ENCODE data around the gene CDCA7. TPM values are rescaled to one million over a fixed set of nuclear protein-coding genes. Genes with fewer than 3 reads are reported as not detected.

CDCA7 gene
- total and polyA plus RNA-seq, 2 of the 13 experiments (the other 11 are each of a cell fraction or from before 2014, with no cell fraction given): 46.2 to 57.8 TPM

DNA sequence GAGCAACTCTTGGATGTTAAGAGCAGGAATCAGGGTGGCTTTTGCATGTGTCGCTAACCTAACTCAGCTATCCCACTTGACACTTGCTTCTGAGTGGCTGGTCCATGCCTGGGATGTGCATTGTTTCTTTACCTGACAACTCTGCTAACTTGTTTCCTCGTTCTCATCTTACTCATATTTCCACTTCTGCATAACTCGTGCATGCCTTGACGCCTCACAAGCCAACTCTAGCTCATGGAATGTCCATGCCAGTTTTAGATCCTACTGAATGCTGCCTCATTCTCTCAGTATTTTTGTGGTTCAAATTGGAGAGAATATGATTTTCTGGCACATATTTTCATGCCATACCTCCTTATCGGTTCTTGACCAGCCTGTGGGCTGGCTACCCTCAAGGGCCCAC is 52.5 kb downstream of the CDCA7 start:
- CTCF ChIA-PET (ENCODE audit: low intra/inter-chr PET ratio, low total read pairs): no interaction called here
- BruUV-seq (replicated peaks): no TSS peak

More for the DNA sequence above, 52.5 kb downstream of the CDCA7 start:
- DNase-seq (ENCODE audit: low spot score) (no peak), ATAC-seq (no peak), FAIRE-seq (no peak)
- no peak overlapping the region for H3K4me2 ChIP-seq (ENCODE audit: low read depth, low read length)
- H3K79me2 ChIP-seq (ENCODE audit: insufficient read depth, low read length): no peaks in the 10 kb centered on the region
- no peaks in the 10 kb centered on the region for H3K9me3 ChIP-seq (ENCODE audit: low read length)
- H3K27ac ChIP-seq (ENCODE audit: extremely low read length, insufficient read depth, low read length): no peak overlapping the region
- H3K4me3 ChIP-seq (replicated peaks in 1 of 3; ENCODE audit: insufficient read depth in 1 of 3, low read depth in 2 of 3, low read length in 3 of 3): no peak overlapping the region
- peaks cover 7% of the 10 kb centered on the region for H3K4me1 ChIP-seq (ENCODE audit: insufficient read depth, low read length)
- H3K27me3 ChIP-seq (ENCODE audit: control insufficient read depth in 1 of 2, insufficient read depth in 2 of 2, low read length in 2 of 2): peaks cover 2 to 24% of the 10 kb centered on the region in 2 experiments; a peak in 3 of 5 replicates
- H2AFZ ChIP-seq (ENCODE audit: low read length): no peak overlapping the region
- intact Hi-C loops (cut with micrococcal nuclease; ENCODE audit: unreplicated experiment) (loop anchor here (10.0 kb wide), 1 partner anchor 258 kb away; no protein-coding TSS in a partner anchor), in situ Hi-C loops (cut with HindIII; ENCODE audit: extremely low pct_ligation_motif_present, low pct_unique_long_range_greater_than_20kb) (loop anchor here (10.0 to 25.0 kb wide), 2 partner anchors 338 to 605 kb away; no protein-coding TSS in a partner anchor)
- TF ChIP-seq MTA1 (CRISPR knock-in tag; IDR thresholded peaks at IDR 0.05; ENCODE audit: borderline replicate concordance) (no peak), MBD4 (IDR thresholded peaks at IDR 0.05; ENCODE audit: borderline replicate concordance, low read length) (no peak), PRMT3 (CRISPR knock-in tag; IDR thresholded peaks at IDR 0.05; ENCODE audit: borderline replicate concordance, low read depth) (no peak), BRCA1 (CRISPR knock-in tag; IDR thresholded peaks at IDR 0.05) (no peak)
- TF ChIP-seq, protein P1, sequence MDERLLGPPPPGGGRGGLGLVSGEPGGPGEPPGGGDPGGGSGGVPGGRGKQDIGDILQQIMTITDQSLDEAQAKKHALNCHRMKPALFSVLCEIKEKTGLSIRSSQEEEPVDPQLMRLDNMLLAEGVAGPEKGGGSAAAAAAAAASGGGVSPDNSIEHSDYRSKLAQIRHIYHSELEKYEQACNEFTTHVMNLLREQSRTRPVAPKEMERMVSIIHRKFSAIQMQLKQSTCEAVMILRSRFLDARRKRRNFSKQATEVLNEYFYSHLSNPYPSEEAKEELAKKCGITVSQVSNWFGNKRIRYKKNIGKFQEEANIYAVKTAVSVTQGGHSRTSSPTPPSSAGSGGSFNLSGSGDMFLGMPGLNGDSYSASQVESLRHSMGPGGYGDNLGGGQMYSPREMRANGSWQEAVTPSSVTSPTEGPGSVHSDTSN (CRISPR knock-in tag; IDR thresholded peaks at IDR 0.05): no peak
- TF ChIP-seq, protein P2, sequence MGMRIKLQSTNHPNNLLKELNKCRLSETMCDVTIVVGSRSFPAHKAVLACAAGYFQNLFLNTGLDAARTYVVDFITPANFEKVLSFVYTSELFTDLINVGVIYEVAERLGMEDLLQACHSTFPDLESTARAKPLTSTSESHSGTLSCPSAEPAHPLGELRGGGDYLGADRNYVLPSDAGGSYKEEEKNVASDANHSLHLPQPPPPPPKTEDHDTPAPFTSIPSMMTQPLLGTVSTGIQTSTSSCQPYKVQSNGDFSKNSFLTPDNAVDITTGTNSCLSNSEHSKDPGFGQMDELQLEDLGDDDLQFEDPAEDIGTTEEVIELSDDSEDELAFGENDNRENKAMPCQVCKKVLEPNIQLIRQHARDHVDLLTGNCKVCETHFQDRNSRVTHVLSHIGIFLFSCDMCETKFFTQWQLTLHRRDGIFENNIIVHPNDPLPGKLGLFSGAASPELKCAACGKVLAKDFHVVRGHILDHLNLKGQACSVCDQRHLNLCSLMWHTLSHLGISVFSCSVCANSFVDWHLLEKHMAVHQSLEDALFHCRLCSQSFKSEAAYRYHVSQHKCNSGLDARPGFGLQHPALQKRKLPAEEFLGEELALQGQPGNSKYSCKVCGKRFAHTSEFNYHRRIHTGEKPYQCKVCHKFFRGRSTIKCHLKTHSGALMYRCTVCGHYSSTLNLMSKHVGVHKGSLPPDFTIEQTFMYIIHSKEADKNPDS (CRISPR knock-in tag; IDR thresholded peaks at IDR 0.05): no peak
- TF ChIP-seq, protein P3, sequence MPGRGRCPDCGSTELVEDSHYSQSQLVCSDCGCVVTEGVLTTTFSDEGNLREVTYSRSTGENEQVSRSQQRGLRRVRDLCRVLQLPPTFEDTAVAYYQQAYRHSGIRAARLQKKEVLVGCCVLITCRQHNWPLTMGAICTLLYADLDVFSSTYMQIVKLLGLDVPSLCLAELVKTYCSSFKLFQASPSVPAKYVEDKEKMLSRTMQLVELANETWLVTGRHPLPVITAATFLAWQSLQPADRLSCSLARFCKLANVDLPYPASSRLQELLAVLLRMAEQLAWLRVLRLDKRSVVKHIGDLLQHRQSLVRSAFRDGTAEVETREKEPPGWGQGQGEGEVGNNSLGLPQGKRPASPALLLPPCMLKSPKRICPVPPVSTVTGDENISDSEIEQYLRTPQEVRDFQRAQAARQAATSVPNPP (CRISPR knock-in tag; IDR thresholded peaks at IDR 0.05): no peak
- H4K20me1 ChIP-seq (ENCODE audit: insufficient read depth, low read length): no peaks in the 10 kb centered on the region
- 24% methylated on average over 5 of the region's 5 CpGs for WGBS (ENCODE audit: low lambda C conversion rate)
- no peaks in the 10 kb centered on the region for H3K36me3 ChIP-seq (replicated peaks in 1 of 2; ENCODE audit: control insufficient read depth in 1 of 2, insufficient read depth in 2 of 2, low read length in 2 of 2)
- POLR2A ChIA-PET: no interaction called here
- H3K9ac ChIP-seq (ENCODE audit: insufficient read depth, low read depth, low read length): no peak overlapping the region

Data from HepG2 (cell line).